Kidney (tissue), 14 donors: ENCODE data around the gene CCDC9B. TPM values are rescaled to one million over a fixed set of nuclear protein-coding genes. Genes with fewer than 3 reads are reported as not detected.

Experiments used
- DNase-seq, 5 donors: peaks; one replicate each; pipeline ENCODE4 v3.0.0-alpha.2; 2013 to 2020
- FAIRE-seq: peaks from 2 replicates; lab custom pipeline; 2012; peaks lifted over from hg19 to GRCh38; lab: Jason Lieb, UNC
- H3K27ac ChIP-seq, 2 donors: one replicate each; pipeline ENCODE4 v1.7.0; 2013; ENCODE audit warnings: low read depth in 2 of 2, low read length in 2 of 2, inconsistent platforms in 1 of 2
- H3K27me3 ChIP-seq: one replicate; pipeline ENCODE4 v1.7.1; 2013; ENCODE audit warnings: low read length, inconsistent platforms; ENCODE audit not compliant: control insufficient read depth, insufficient read depth
- H3K36me3 ChIP-seq, 3 donors: one replicate each; pipeline versions ENCODE4 v1.7.0 to v1.7.1; 2013; ENCODE audit warnings: low read length in 3 of 3, control low read depth in 1 of 3, inconsistent platforms in 1 of 3; ENCODE audit not compliant: insufficient read depth in 3 of 3, control insufficient read depth in 2 of 3
- H3K4me1 ChIP-seq, 3 donors: one replicate each; pipeline versions ENCODE4 v1.7.0 to v1.7.1; 2013; ENCODE audit warnings: low read length in 3 of 3, inconsistent platforms in 1 of 3, low read depth in 1 of 3; ENCODE audit not compliant: control insufficient read depth in 2 of 3, insufficient read depth in 2 of 3
- H3K4me3 ChIP-seq, 3 donors: one replicate each; pipeline versions ENCODE4 v1.7.0 to v1.8.1; 2013; ENCODE audit warnings: low read length in 3 of 3, control low read depth in 1 of 3, inconsistent platforms in 1 of 3
- H3K9ac ChIP-seq, 3 donors: one replicate each; pipeline versions ENCODE4 v1.7.0 to v1.7.1; 2013; ENCODE audit warnings: low read length in 3 of 3, control low read depth in 1 of 3, inconsistent platforms in 1 of 3
- H3K9me3 ChIP-seq, 3 donors: one replicate each; pipeline versions ENCODE4 v1.7.0 to v1.7.1; 2013; ENCODE audit warnings: low read length in 3 of 3, control low read depth in 1 of 3, inconsistent platforms in 1 of 3; ENCODE audit not compliant: control insufficient read depth in 2 of 3, insufficient read depth in 1 of 3
- CTCF ChIP-seq: IDR thresholded peaks from 3 replicates; pipeline ENCODE4 v1.5.1; 2012; ENCODE audit warnings: mild to moderate bottlenecking, moderate library complexity, borderline replicate concordance; ENCODE audit not compliant: insufficient read depth; ENCODE audit errors: extremely low read depth
- intact Hi-C: fragments of 100-400 bp; cut with DNase I; formaldehyde crosslinking; loops from one replicate; pipeline ENCODE4 v1.11.1; 2022
- polyA plus RNA-seq: library from polyadenylated mRNA; stranded (reverse); fragments of 350-450 nt; fragmentation: Illumina TruSeq; extraction: RNeasy Lipid Tissue Mini Kit (QIAGEN cat#74804); gene quantifications from one replicate; pipeline ENCODE4 v1.2.3, GENCODE V29; 2014; ENCODE audit warnings: low read depth, low replicate concordance; ENCODE audit not compliant: insufficient read depth
- total RNA-seq: library from RNA; stranded (reverse); fragmentation: NEBNext Ultra II Directional; extraction: Animal tissue kit (Norgen Biotek cat#: 25700); gene quantifications from one replicate; pipeline ENCODE4 v1.2.1, GENCODE V29; 2021
- donor health status: control.
- donor health status: control.
- donor health status: control.
- donor health status: control.
- donor health status: control.
- donor health status: DM: yes; HTN: yes; CAD: no.
- donor health status: Normal renal cell carcinoma (clear cell type).

CCDC9B gene
- total and polyA plus RNA-seq, 2 donors from 2014 or later, result 4.7 to 60.0 TPM

- Histone ChIP-seq H3K4me3 (no peak overlapping the region), H3K9ac (no peak overlapping the region), H3K4me1 (peaks cover 0 to 11% (median 9%) of the 10 kb centered on the region in 3 donors), H3K36me3 (no peaks in the 10 kb centered on the region), H3K9me3 (no peaks in the 10 kb centered on the region), H3K27me3 (no peaks in the 10 kb centered on the region), H3K27ac (no peak overlapping the region)
- FAIRE-seq, result no peak
- DNase-seq, result no peak
- intact Hi-C loops, result no loop called here
- TF ChIP-seq CTCF, result no peak
Observed at GRCh38 chr15:40380636-40381035, 39.9 kb upstream of the CCDC9B start.

- Histone ChIP-seq H3K36me3 (no peaks in the 10 kb centered on the region), H3K4me1 (peaks cover 0 to 11% (median 9%) of the 10 kb centered on the region in 3 donors), H3K27me3 (no peaks in the 10 kb centered on the region), H3K9ac (no peak overlapping the region), H3K4me3 (no peak overlapping the region), H3K27ac (no peak overlapping the region), H3K9me3 (no peaks in the 10 kb centered on the region)
- no peak for DNase-seq
- intact Hi-C loops, result no loop called here
- TF ChIP-seq CTCF, result no peak
- FAIRE-seq, result no peak
Observed at GRCh38 chr15:40379853-40380252, 39.1 kb upstream of the CCDC9B start.

GRCh38 chr15:40379374-40379773 is 38.6 kb upstream of the CCDC9B start:
- H3K27me3 ChIP-seq, result no peaks in the 10 kb centered on the region
- TF ChIP-seq CTCF, result no peak
- H3K9me3 ChIP-seq, result no peaks in the 10 kb centered on the region
- H3K9ac ChIP-seq, result no peak overlapping the region
- FAIRE-seq (no peak), DNase-seq (no peak)
- H3K4me3 ChIP-seq, result no peak overlapping the region
- no peak overlapping the region for H3K27ac ChIP-seq
- no peaks in the 10 kb centered on the region for H3K36me3 ChIP-seq
- intact Hi-C loops, result no loop called here
- H3K4me1 ChIP-seq, result peaks cover 0 to 11% (median 9%) of the 10 kb centered on the region in 3 donors

- DNase-seq (no peak), FAIRE-seq (no peak)
- no peaks in the 10 kb centered on the region for H3K9me3 ChIP-seq
- no peak overlapping the region for H3K27ac ChIP-seq
- no peak overlapping the region for H3K9ac ChIP-seq
- peaks cover 0 to 3% (median 3%) of the 10 kb centered on the region in 3 donors for H3K4me1 ChIP-seq
- no peak for TF ChIP-seq CTCF
- no peaks in the 10 kb centered on the region for H3K27me3 ChIP-seq
- no peaks in the 10 kb centered on the region for H3K36me3 ChIP-seq
- intact Hi-C loops, result no loop called here
- H3K4me3 ChIP-seq, result no peak overlapping the region
Observed at GRCh38 chr15:40377606-40378005, 36.9 kb upstream of the CCDC9B start.
